Keratinocyte (primary cell): ENCODE results near the gene FRYL.
A peak's percentile ranks its signal among the peaks of the same experiment; 100 is the strongest.

Source experiments
- EZH2 ChIP-seq: IDR thresholded peaks from one replicate; pipeline ENCODE4 v1.6.1; 2012; ENCODE audit warnings: inconsistent platforms, mild to moderate bottlenecking, low read length, moderate library complexity
- TF ChIP-seq, protein P1 (sequence below), 3 experiments: IDR thresholded peaks in 1 of 3; conservative IDR thresholded peaks in 1 of 3; optimal IDR thresholded peaks in 1 of 3; 2 replicates in 2 of 3; 3 replicates in 1 of 3; pipeline versions ENCODE3 to v1.5.1; 2011; ENCODE audit warnings: low read length in 3 of 3, mild to moderate bottlenecking in 3 of 3, moderate library complexity in 2 of 3, control low read depth in 1 of 3, inconsistent platforms in 1 of 3; ENCODE audit not compliant: insufficient read depth in 2 of 3; ENCODE audit errors: extremely low read depth in 1 of 3

DNA sequence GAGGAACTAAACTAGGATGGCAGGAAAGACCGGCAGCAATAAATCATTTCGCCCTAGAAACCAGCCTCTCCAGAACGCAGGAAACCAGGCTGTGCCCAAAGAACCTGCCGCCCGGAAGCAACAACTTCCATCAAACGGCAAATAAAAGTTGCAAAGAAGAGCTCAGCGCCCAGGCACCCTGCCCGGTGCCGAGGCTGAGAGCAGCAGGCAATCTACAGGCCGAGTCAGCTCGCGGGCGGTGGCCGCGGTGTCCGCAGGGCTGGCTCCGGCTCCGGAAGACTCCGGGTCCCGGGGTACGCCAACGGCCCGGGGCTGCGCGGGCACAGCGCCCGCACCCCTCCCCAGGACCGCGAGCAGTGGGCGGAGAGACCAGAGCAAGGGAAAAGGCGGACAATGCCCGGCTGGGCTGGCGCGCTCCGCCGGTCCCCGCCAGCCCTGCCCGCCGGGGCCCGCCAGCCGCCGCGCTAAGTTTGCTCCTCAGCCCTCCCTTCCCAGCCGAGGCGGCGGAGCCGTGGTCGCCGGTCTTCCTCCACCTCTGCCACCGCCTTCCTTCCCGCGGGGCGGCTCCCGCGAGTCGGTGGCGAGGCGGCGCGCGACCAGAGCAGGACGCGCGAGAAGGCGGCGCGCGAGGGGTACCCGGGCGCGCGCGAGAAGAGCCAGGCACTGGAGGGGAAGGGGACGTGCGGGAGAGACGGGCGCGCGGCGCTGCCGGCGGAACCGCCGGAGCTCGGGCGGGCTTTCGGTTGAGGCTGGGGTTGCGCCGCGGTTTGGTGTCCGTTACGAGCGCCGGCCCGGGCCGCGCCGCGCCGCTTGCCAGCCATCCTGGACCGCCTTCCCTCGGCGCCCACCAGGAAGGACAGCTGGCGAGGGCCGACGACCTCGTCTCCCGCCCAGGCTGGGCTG, 733 bp downstream of the FRYL start:
- TF ChIP-seq, protein P1, sequence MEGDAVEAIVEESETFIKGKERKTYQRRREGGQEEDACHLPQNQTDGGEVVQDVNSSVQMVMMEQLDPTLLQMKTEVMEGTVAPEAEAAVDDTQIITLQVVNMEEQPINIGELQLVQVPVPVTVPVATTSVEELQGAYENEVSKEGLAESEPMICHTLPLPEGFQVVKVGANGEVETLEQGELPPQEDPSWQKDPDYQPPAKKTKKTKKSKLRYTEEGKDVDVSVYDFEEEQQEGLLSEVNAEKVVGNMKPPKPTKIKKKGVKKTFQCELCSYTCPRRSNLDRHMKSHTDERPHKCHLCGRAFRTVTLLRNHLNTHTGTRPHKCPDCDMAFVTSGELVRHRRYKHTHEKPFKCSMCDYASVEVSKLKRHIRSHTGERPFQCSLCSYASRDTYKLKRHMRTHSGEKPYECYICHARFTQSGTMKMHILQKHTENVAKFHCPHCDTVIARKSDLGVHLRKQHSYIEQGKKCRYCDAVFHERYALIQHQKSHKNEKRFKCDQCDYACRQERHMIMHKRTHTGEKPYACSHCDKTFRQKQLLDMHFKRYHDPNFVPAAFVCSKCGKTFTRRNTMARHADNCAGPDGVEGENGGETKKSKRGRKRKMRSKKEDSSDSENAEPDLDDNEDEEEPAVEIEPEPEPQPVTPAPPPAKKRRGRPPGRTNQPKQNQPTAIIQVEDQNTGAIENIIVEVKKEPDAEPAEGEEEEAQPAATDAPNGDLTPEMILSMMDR (optimal IDR thresholded peaks at IDR 0.05 in 1 of 3, IDR thresholded peaks at IDR 0.05 in 1 of 3, conservative IDR thresholded peaks at IDR 0.05 in 1 of 3; ENCODE audit: extremely low read depth in 1 of 3, insufficient read depth in 2 of 3, low read length in 3 of 3) = peak in 1 of 3 experiments; percentile 39
- no peak for TF ChIP-seq EZH2
